Neural progenitor cell (in vitro differentiated cells): Measurements from ENCODE around the gene SKA3. TPM values are rescaled to one million over a fixed set of nuclear protein-coding genes. Genes with fewer than 3 reads are reported as not detected.
A peak's percentile ranks its signal among the peaks of the same experiment; 100 is the strongest.
"Not testable (repeated sequence)": the region's sequence is repeated elsewhere in the genome, so short reads cannot be mapped to it uniquely, and the experiment has no call there.

ENCODE experiments used
- DNase-seq: peaks from one replicate; pipeline ENCODE4 v3.0.0-alpha.2; 2016; ENCODE audit warnings: low spot score
- H2AFZ ChIP-seq: fragments of 200-600 bp; sonication (generic); replicated peaks from 2 replicates; pipeline ENCODE4 v1.6.1; 2016; ENCODE audit warnings: antibody characterized with exemption
- H3F3A ChIP-seq: fragments of 200-600 bp; sonication (generic); 2 replicates; pipeline ENCODE4 v1.6.1; 2016; ENCODE audit warnings: antibody characterized with exemption, low read depth
- H3K27ac ChIP-seq: fragments of 200-600 bp; sonication (generic); 2 replicates; pipeline ENCODE4 v1.5.1; 2016; ENCODE audit warnings: mild to moderate bottlenecking
- H3K27me3 ChIP-seq: fragments of 200-600 bp; sonication (generic); 2 replicates; pipeline ENCODE4 v1.6.1; 2016; ENCODE audit warnings: mild to moderate bottlenecking, moderate library complexity
- H3K36me3 ChIP-seq: fragments of 200-600 bp; sonication (generic); 2 replicates; pipeline ENCODE4 v1.5.1; 2016
- H3K4me1 ChIP-seq: fragments of 200-600 bp; sonication (generic); 2 replicates; pipeline ENCODE4 v1.6.1; 2016; ENCODE audit warnings: mixed run types
- H3K4me2 ChIP-seq: fragments of 200-600 bp; sonication (generic); 2 replicates; pipeline ENCODE4 v1.6.1; 2016
- H3K4me3 ChIP-seq: fragments of 200-600 bp; sonication (generic); 2 replicates; pipeline ENCODE4 v1.5.1; 2016
- H3K79me2 ChIP-seq: fragments of 200-600 bp; sonication (generic); 2 replicates; pipeline ENCODE4 v1.6.1; 2016; ENCODE audit warnings: low read depth
- H3K9ac ChIP-seq: fragments of 200-600 bp; sonication (generic); 2 replicates; pipeline ENCODE4 v1.6.1; 2016
- H3K9me3 ChIP-seq: fragments of 200-600 bp; sonication (generic); 2 replicates; pipeline ENCODE4 v1.5.1; 2016; ENCODE audit warnings: low read depth
- H4K20me1 ChIP-seq: fragments of 200-600 bp; sonication (generic); 2 replicates; pipeline ENCODE4 v1.6.1; 2016; ENCODE audit warnings: low read depth
- H3K27ac Mint-ChIP-seq: 3 replicates; pipeline ENCODE4 v1.8.0; 2021; ENCODE audit warnings: mixed read lengths
- H3K27me3 Mint-ChIP-seq: 2 replicates; pipeline ENCODE4 v1.8.0; 2022; ENCODE audit warnings: low read depth, mild to moderate bottlenecking, inconsistent platforms, moderate library complexity, mixed read lengths; ENCODE audit not compliant: insufficient read depth
- H3K36me3 Mint-ChIP-seq: 3 replicates; pipeline ENCODE4 v1.8.0; 2021; ENCODE audit warnings: mixed read lengths
- H3K4me1 Mint-ChIP-seq: 3 replicates; pipeline ENCODE4 v1.8.0; 2021; ENCODE audit warnings: mixed read lengths
- H3K4me3 Mint-ChIP-seq: 3 replicates; pipeline ENCODE4 v1.8.0; 2021; ENCODE audit warnings: mild to moderate bottlenecking, moderate library complexity, mixed read lengths
- H3K9me3 Mint-ChIP-seq: 3 replicates; pipeline ENCODE4 v1.8.0; 2020; ENCODE audit warnings: mixed read lengths
- CTCF ChIP-seq: fragments of 200-600 bp; sonication (generic); IDR thresholded peaks from 2 replicates; pipeline ENCODE4 v1.5.1; 2017; ENCODE audit warnings: antibody characterized with exemption, mild to moderate bottlenecking
- EZH2 ChIP-seq: fragments of 200-600 bp; sonication (generic); IDR thresholded peaks from 2 replicates; pipeline ENCODE4 v1.6.1; 2017; ENCODE audit warnings: antibody characterized with exemption, mild to moderate bottlenecking, moderate library complexity
- EZH2phosphoT487 ChIP-seq: fragments of 200-600 bp; sonication (generic); IDR thresholded peaks from 2 replicates; pipeline ENCODE4 v1.6.1; 2017; ENCODE audit warnings: antibody characterized with exemption
- total RNA-seq: library from RNA; depleted of rRNA; stranded (reverse); fragments of >200 nt; gene quantifications from 2 replicates; pipeline ENCODE4 v1.2.3, GENCODE V29; 2015; ENCODE audit warnings: low replicate concordance

The SKA3 gene
- total RNA-seq, 1 donor from 2014 or later, result 74.7 TPM

GRCh38 chr13:21194756-21195155 is 18.4 kb upstream of the SKA3 start:
- not testable (repeated sequence) for H3K4me3 ChIP-seq, H3K9me3 Mint-ChIP-seq, H3F3A ChIP-seq

GRCh38 chr13:21186410-21186809 is 10.1 kb upstream of the SKA3 start:
- H2AFZ ChIP-seq, H3K79me2 ChIP-seq, H3K9me3 ChIP-seq, H3K4me2 ChIP-seq, H4K20me1 ChIP-seq, H3F3A ChIP-seq, H3K4me1 Mint-ChIP-seq, H3K27me3 Mint-ChIP-seq, DNase-seq, H3K9ac ChIP-seq, H3K4me3 ChIP-seq, H3K27me3 ChIP-seq, H3K27ac Mint-ChIP-seq, H3K4me3 Mint-ChIP-seq, H3K36me3 ChIP-seq, H3K27ac ChIP-seq, H3K4me1 ChIP-seq: not testable (repeated sequence)
- Mint-ChIP-seq H3K36me3 (peaks cover 23% of the 10 kb centered on the region), H3K9me3 (peaks cover 21% of the 10 kb centered on the region)

More at GRCh38 chr13:21194756-21195155, 18.4 kb upstream of the SKA3 start:
- not testable (repeated sequence) for H3K9ac ChIP-seq, H3K4me1 ChIP-seq, H3K4me1 Mint-ChIP-seq, H4K20me1 ChIP-seq, H3K9me3 ChIP-seq, H3K27ac Mint-ChIP-seq, H2AFZ ChIP-seq, H3K27ac ChIP-seq, H3K36me3 ChIP-seq, H3K4me3 Mint-ChIP-seq, DNase-seq, H3K27me3 Mint-ChIP-seq, H3K4me2 ChIP-seq, H3K27me3 ChIP-seq, H3K79me2 ChIP-seq, H3K36me3 Mint-ChIP-seq

- H3K4me2 ChIP-seq, result no peak overlapping the region
- H3K27me3 ChIP-seq, result no peaks in the 10 kb centered on the region
- TF ChIP-seq EZH2phosphoT487, result no peak
- TF ChIP-seq CTCF, result no peak
- no peak for TF ChIP-seq EZH2
- H4K20me1 ChIP-seq, result no peaks in the 10 kb centered on the region
- DNase-seq, result no peak
- peaks cover 11% of the 10 kb centered on the region for H3K4me1 Mint-ChIP-seq
- H3K9me3 Mint-ChIP-seq, result peaks cover 18% of the 10 kb centered on the region
- H3K36me3 ChIP-seq, result no peaks in the 10 kb centered on the region
- peaks cover 4% of the 10 kb centered on the region for H3F3A ChIP-seq
- H3K27ac ChIP-seq, result no peak overlapping the region
- H3K4me1 ChIP-seq, result peaks cover 4% of the 10 kb centered on the region
- no peaks in the 10 kb centered on the region for H3K27me3 Mint-ChIP-seq
- H3K79me2 ChIP-seq, result peaks cover 20% of the 10 kb centered on the region
- H3K9me3 ChIP-seq, result no peaks in the 10 kb centered on the region
- no peak overlapping the region for H3K4me3 Mint-ChIP-seq
- H3K4me3 ChIP-seq, result no peak overlapping the region
- H3K36me3 Mint-ChIP-seq, result peaks cover 28% of the 10 kb centered on the region
- no peak overlapping the region for H3K9ac ChIP-seq
- H3K27ac Mint-ChIP-seq, result no peak overlapping the region
- no peak overlapping the region for H2AFZ ChIP-seq
Measured at GRCh38 chr13:21181671-21182070, 5.3 kb upstream of the SKA3 start.

GRCh38 chr13:21176982-21177284 is 581 bp upstream of the SKA3 start:
- no peaks in the 10 kb centered on the region for H3K9me3 ChIP-seq
- Mint-ChIP-seq H3K4me3 (peak overlapping the region; percentile 97), H3K9me3 (no peaks in the 10 kb centered on the region), H3K36me3 (peaks cover 20% of the 10 kb centered on the region), H3K27ac (peak overlapping the region; percentile 74), H3K27me3 (no peaks in the 10 kb centered on the region), H3K4me1 (peaks cover 13% of the 10 kb centered on the region)
- H4K20me1 ChIP-seq, result peaks cover 5% of the 10 kb centered on the region
- no peak for DNase-seq
- H3K79me2 ChIP-seq, result peaks cover 64% of the 10 kb centered on the region
- no peaks in the 10 kb centered on the region for H3K27me3 ChIP-seq
- H3K4me3 ChIP-seq, result peak overlapping the region; percentile 72
- H3K4me2 ChIP-seq, result peak overlapping the region; percentile 89
- peaks cover 6% of the 10 kb centered on the region for H3F3A ChIP-seq
- H3K36me3 ChIP-seq, result no peaks in the 10 kb centered on the region
- H3K27ac ChIP-seq, result peak overlapping the region; percentile 90
- no peak for TF ChIP-seq EZH2
- peak; percentile 5 for TF ChIP-seq EZH2phosphoT487
- peak overlapping the region; percentile 77 for H2AFZ ChIP-seq
- peak overlapping the region; percentile 85 for H3K9ac ChIP-seq
- H3K4me1 ChIP-seq, result peaks cover 4% of the 10 kb centered on the region

- no peak overlapping the region for H3K27ac Mint-ChIP-seq
- Histone ChIP-seq H4K20me1 (peaks cover 5% of the 10 kb centered on the region), H3K4me3 (peak overlapping the region; percentile 72), H3K4me2 (peak overlapping the region; percentile 89), H3K27ac (no peak overlapping the region), H3K9me3 (no peaks in the 10 kb centered on the region), H3K9ac (peak overlapping the region; percentile 85), H3K79me2 (peaks cover 69% of the 10 kb centered on the region), H3F3A (peaks cover 6% of the 10 kb centered on the region), H3K27me3 (no peaks in the 10 kb centered on the region), H2AFZ (peak overlapping the region; percentile 77), H3K4me1 (peaks cover 4% of the 10 kb centered on the region), H3K36me3 (no peaks in the 10 kb centered on the region)
- H3K4me3 Mint-ChIP-seq, result peak overlapping the region; percentile 97
- H3K4me1 Mint-ChIP-seq, result peaks cover 13% of the 10 kb centered on the region
- DNase-seq, result no peak
- no peak for TF ChIP-seq CTCF
- no peaks in the 10 kb centered on the region for H3K27me3 Mint-ChIP-seq
- H3K36me3 Mint-ChIP-seq, result peaks cover 16% of the 10 kb centered on the region
- H3K9me3 Mint-ChIP-seq, result no peaks in the 10 kb centered on the region
Measured at GRCh38 chr13:21175656-21176214, 617 bp downstream of the SKA3 start.

GRCh38 chr13:21173767-21174166 is 2.6 kb downstream of the SKA3 start:
- H3K4me2 ChIP-seq, H3K4me1 ChIP-seq, H3K36me3 ChIP-seq, H3K9me3 ChIP-seq, H2AFZ ChIP-seq, DNase-seq, H4K20me1 ChIP-seq, H3K27ac ChIP-seq, H3K4me3 ChIP-seq, H3K27me3 Mint-ChIP-seq, H3K27ac Mint-ChIP-seq, H3F3A ChIP-seq, H3K27me3 ChIP-seq, H3K4me3 Mint-ChIP-seq, H3K9me3 Mint-ChIP-seq, H3K9ac ChIP-seq: not testable (repeated sequence)
- H3K79me2 ChIP-seq, result peaks cover 78% of the 10 kb centered on the region
- H3K4me1 Mint-ChIP-seq, result peaks cover 11% of the 10 kb centered on the region
- H3K36me3 Mint-ChIP-seq, result peaks cover 18% of the 10 kb centered on the region
